GM19397 (cell line): ENCODE measurements around the gene THUMPD3.

Experiments used
- ATAC-seq: cut with Tn5 transposase; IDR thresholded peaks from one replicate; pipeline ENCODE4 v1.9.1; 2021; ENCODE audit warnings: mild to moderate bottlenecking, moderate library complexity; ENCODE audit not compliant: unreplicated experiment

Gene THUMPD3

DNA sequence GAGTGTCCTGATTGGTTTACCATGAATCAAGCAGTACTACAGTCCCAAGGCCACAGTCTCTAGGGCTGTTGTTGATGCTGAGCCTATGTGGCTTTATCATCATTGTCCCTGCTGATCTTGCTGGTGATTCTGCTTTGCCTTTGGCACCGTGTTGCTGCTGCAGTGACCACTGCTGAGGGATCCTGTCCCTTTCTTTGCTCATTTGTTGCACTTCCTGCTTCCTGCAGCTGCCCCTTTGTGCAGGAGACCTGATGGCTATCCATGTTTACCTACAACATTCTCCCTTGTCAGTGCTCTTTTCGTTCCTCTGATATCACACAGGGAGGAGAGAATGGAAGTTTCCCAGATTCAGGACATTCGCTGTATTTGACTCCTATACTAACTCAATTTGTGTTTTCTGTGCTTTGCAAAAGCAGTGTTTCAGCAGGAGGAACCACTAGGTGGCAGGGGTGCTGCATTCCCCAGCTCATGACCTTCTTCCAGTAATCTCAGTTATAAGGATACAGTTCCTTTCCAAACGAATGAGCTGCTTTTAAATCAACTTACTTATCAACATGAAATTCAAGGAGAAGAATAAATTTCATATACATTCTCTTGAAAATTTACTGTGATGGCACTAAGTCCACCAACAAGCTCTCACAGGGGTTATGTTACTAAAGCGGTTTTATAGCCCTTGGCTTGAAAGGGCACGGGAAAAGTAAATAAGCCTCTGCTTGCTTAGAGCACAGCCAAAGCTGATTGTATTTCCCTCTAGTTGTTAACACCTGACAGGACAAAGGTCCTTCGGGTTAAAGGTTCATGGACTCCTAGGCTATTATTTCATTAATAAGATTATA is 9.7 kb upstream of the THUMPD3 start:
- peak; percentile 66 for ATAC-seq

DNA sequence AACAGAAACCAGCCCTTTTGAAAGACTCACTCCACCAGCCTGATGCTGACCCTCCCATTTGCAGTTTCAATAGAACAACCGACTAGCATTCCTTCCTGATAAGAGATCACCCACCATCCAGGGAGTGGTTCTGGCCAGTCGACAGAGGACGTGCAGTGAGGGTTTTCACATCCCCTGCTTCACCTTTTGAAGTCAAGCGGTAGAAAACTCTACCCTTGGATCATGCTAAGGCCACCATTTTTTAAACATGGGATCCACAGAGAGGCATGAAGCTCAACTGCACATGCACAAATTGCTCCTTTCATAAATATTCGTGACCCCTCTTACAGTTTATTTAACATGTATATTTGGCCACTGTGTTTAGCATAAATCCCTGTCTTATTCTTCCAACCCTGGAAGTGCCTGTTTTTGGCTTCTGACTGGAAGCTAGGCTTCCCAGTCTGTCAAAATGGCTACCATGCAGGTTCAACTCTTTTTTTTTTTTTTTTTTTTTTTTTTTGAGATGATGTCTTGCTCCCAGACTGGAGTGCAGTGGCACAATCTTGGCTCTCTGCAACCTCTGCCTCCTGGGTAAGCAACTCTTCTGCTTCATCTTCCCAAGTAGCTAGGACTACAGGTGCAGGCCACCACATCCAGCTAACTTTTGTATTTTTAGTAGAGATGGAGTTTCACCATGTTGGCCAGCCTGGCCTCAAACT is 1.0 kb upstream of the THUMPD3 start:
- ATAC-seq: no peak

DNA sequence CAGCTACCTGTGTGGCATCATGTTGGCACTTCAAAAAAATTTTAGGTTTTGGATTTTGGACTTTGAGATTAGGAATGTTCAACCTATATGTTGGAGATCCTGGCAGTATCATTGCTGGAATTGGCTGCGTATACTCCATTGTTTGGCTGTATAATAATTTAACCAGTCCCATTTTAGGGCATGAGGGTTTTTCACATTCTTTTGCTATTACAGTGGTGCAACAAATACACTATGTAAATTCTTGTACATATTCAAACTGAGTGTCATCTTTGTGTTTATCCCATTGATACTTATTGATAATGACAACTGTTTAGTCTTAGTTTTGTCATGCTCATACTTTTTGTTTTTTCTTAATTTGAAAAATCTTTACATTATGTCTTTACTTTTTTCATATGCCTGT is 6.7 kb downstream of the THUMPD3 start:
- no peak for ATAC-seq

GRCh38 chr3:9373465-9373864 is 10.6 kb downstream of the THUMPD3 start:
- ATAC-seq: no peak

DNA sequence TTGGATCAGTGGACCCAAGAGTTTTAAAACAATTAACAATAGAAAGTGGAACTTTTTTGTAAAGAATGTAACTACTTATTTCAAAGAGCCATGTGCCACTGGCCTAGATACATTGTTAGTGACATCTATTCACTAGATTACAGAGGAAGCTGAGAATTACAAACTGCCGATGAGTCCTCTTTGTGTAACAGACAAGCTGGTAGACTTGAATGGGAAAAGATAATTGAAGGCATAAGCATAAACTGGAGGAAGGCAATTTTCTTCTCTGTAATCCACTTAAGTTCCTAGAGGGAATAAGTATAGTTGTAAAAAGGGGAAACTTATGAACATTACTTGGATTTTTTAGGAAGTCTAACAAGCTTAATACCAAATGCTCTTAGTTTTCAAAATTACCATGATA is 15.1 kb downstream of the THUMPD3 start:
- no peak for ATAC-seq

DNA sequence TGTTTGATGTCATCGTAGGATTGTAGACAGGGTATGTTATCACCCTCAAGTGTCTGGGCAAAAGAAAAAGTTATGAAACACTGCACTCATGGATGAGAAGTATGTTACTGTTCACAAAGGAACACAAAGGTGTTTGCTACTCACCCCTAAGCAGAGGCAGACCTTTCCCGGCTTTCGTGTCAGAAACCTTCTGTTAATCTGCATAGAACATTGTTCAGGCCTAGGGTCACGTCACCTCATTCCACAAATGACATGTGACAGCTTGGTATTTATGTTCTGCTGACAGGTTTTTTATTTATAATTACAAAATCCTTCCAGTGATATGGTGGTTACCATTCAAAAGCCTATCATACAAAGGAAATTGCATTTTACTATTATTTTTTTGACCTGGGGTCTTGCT is 16.5 kb downstream of the THUMPD3 start:
- no peak for ATAC-seq

GRCh38 chr3:9380014-9380413 is 17.2 kb downstream of the THUMPD3 start:
- ATAC-seq: no peak

DNA sequence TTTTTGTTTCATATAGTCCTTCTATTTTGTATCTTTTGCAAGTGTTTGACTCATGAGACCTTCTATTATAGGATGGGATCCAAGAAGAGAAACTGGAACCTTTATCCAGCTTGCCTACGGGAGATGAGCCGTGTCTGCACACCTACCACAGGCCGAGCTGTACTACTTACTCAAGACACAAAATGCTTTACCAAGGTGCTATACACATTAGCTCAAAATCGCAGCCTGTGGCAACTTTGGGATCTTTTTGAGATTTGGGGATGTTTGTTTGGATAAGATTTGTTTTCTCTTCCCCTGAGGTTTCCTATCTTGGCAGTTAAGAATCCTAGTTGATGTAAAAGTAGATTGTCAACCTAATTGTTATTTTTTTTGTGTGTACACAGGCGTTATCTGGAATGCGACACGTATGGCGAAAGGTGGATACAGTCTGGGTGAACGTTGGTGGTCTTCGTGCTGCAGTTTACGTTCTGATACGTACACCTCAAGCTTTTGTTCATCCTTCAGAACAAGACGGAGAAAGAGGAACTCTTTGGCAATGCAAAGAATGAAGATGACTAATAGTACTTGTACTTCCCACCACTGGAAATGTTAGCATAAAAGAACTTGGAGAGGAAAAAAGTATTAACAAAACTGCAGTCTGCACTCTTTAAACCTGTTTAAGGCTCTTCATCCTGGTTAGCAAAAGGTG is 21.4 kb downstream of the THUMPD3 start:
- ATAC-seq: no peak

DNA sequence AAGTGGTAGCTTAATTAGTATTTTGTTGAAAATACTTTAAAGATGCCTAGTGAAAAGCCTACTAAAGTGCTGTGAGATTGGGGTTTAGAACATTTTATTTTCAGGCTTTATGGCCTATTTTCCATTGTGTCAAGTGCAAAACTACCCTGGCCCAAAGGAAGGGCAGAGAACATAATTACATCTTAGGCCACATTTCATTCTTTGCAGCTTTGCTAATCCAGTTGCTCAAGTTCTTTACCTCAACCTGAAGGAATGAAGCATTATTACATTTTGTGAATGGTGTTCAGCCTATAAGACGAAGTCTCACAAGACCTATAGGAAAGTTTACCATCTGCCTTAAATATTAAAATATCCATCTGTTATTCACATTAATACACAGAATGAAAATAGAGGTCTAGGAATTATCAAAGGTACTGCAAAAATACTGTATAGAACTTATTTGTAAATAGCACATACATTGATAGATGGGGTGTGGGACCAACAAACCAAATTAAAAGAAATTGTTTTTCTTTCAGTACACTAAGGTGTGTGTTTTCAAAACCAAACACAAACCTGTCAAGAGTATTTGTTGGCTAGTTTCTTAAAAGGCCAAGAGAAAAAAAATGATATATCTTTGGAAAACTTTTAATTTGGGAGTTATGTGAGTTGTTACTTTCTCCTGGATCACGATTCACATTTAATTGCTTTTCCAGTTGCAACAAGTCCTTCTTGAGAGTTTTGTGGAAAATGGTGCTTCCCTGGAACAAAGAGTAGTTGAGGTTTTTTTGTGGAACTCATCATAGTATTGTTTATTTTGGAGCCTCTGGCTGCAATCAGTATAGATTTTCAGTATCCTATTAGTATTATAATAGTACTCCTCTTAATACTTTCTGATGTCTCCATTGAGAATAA is 22.6 kb downstream of the THUMPD3 start:
- no peak for ATAC-seq

- no peak for ATAC-seq
Measured at GRCh38 chr3:9386078-9386459, 23.2 kb downstream of the THUMPD3 start.

DNA sequence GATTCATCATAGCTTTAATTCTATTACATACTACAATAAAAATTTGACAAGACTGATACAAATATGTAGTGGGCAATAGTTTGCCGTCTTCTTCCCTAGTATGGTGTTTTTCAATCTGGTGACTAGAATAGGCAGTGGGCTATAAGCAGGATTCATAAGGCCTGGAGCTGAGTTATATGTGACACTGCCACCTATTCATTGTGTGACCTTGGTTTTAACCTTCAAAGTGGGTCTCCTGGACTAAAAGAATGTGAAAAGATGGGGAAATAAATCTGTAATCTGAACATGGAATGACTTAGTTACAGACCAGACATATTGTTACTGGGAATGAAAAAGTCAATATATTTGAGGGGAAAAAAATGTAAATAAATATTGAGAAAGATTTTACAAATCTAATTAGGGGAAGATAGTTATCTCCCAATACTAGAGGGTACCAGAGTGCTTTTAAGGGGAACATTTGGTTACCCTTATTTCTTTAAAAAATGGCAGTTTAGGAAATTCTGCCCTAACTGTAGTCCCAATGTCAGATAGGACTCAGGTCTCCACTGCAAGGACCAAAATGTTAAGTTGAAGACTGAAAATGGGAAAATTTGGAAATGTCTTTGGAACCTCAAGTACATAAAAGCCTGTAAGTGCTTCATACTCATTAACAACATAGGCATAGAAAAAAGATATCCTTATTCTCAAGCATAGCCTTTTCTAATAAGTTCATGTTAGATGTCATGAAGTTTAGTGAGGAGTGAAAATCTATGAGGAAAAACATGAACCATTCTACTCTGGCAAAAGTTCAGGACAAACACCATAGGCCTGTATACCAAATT is 23.9 kb downstream of the THUMPD3 start:
- no peak for ATAC-seq

GRCh38 chr3:9387322-9387655 is 24.4 kb downstream of the THUMPD3 start:
- no peak for ATAC-seq

GRCh38 chr3:9388142-9388541 is 25.3 kb downstream of the THUMPD3 start:
- ATAC-seq: no peak

DNA sequence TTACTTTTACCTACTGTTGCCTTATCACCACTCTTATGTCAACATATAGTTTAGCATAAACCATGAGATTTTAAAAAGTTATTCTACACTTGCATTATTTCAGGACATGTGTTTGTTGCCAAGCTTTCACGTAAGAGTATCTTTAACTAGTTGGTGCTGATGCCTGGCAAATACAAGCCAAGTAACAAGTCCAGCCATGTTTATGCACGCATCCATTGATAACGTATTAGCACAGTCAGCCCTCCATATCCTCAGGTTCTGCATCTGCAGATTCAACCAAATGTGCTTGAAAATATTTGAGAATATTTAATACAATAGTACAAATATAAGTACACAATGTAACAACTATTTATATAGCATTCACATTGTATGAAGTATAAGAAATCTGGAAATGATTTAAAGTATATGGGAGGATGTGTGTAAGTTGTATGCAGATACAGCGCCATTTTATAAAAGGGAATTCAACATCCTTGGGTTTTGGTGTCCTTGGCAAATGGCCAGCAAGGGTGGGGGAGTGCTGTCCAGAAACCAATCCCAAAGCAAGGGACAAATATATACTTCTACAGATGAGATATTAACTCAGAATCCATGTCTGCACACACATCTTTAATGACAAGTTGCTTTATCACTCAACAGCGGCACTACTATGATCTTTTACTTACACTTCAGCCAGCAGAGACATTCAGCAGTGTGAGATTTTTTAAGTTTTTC is 25.9 kb downstream of the THUMPD3 start:
- ATAC-seq: no peak

DNA sequence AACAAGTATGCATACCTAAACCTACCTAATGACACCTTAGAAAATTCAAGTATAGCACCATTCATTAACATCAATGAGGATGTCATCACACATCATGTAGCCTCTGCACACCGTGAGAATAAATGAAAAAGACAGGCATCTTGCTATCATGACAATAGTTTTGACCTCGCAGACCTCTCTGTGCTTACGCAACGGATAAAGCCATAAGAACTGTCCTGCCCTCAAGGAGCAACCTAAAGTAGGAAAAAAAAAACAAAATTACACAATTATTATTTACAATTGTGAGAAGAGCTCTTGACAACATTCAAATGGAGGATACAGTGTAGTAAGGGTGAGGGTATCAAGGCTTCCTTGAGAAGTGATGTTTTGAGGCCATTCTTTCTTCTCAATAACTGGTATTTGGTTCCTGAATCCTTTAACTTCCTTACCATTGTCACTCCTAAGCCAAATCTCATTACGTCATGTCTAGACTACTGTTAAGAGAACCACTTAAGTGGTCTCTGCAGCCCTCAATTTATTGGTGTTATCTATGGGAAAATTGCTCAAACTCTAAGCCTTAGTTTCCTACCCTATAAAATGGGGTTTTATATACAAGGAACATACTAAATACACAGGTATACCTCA is 27.5 kb downstream of the THUMPD3 start:
- no peak for ATAC-seq

DNA sequence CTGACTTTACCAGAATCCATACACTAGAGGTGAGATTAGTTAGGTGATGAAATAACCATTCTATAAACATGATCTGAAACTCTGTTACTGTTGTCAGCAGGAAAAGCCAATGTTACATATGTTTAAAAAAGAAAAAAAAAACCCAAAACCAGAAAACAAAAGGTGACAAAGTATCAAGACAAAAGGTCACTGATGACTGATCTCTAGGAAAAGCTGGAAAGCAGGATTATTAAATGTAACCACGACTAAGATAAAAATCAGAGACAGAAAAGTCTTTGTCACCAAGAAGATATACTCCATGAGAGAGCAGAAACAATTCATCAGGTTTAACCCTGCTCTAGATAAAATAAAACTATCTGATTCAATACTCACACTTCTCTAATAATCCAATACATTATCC is 29.2 kb downstream of the THUMPD3 start:
- no peak for ATAC-seq

GRCh38 chr3:9395570-9396300 is 32.9 kb downstream of the THUMPD3 start:
- no peak for ATAC-seq

GRCh38 chr3:9396301-9396631 is 33.4 kb downstream of the THUMPD3 start:
- peak; percentile 14 for ATAC-seq
